ENCODE results near the gene DOCK2. TPM values are rescaled to one million over a fixed set of nuclear protein-coding genes. Genes with fewer than 3 reads are reported as not detected.

The DOCK2 gene
- total and polyA plus RNA-seq, 2 of the 8 experiments (the other 6 are each of a cell fraction or from before 2014, with no cell fraction given) = 3.9 to 5.7 TPM

- WGBS, 2 experiments (ENCODE audit: extremely low coverage in 1 of 2, insufficient coverage in 1 of 2, insufficient read length in 1 of 2, insufficient replicate concordance in 2 of 2, low coverage in 1 of 2, low lambda C conversion rate in 2 of 2, missing lambda C conversion rate in 1 of 2) = 88% methylated on average over 3 of the region's 3 CpGs; no CpG with 5 or more reads in 1 of the 2 experiments
- Histone ChIP-seq H3K4me1 (replicated peaks in 1 of 4; ENCODE audit: control insufficient read depth in 3 of 4, insufficient read depth in 4 of 4, low read length in 3 of 4) (no peaks in the 10 kb centered on the region), H3K4me3 (ENCODE audit: extremely low read depth in 1 of 4, insufficient read depth in 2 of 4, low read depth in 3 of 4, low read length in 4 of 4) (no peak overlapping the region), H3K36me3 (ENCODE audit: control insufficient read depth in 2 of 4, insufficient read depth in 4 of 4, low read length in 3 of 4) (no peaks in the 10 kb centered on the region), H3K79me1 (ENCODE audit: low read depth, low read length) (no peaks in the 10 kb centered on the region), H3K23me2 (ENCODE audit: low read depth, low read length) (no peaks in the 10 kb centered on the region), H3K27me3 (replicated peaks in 1 of 4; ENCODE audit: control insufficient read depth in 3 of 4, extremely low read depth in 1 of 4, insufficient read depth in 3 of 4, low read length in 3 of 4) (no peaks in the 10 kb centered on the region), H3K9me3 (ENCODE audit: insufficient read depth in 2 of 2, low read depth in 1 of 2, low read length in 1 of 2) (no peaks in the 10 kb centered on the region), H4K91ac (replicated peaks; ENCODE audit: insufficient read length, low read length) (no peak overlapping the region), H2BK12ac (ENCODE audit: low read depth, low read length) (no peak overlapping the region), H3K14ac (ENCODE audit: insufficient read length) (no peak overlapping the region), H3K56ac (replicated peaks; ENCODE audit: insufficient read length, low read depth, low read length) (no peak overlapping the region), H4K5ac (ENCODE audit: insufficient read length, low read depth, low read length) (no peak overlapping the region), H3K4ac (replicated peaks; ENCODE audit: insufficient read length, low read depth, low read length) (no peak overlapping the region), H2BK120ac (replicated peaks; ENCODE audit: low read depth, low read length) (no peak overlapping the region), H4K20me1 (replicated peaks in 1 of 2; ENCODE audit: control insufficient read depth in 1 of 2, insufficient read depth in 2 of 2, low read length in 2 of 2) (no peaks in the 10 kb centered on the region), H3K9ac (replicated peaks in 1 of 4; ENCODE audit: extremely low read depth in 1 of 4, low read depth in 3 of 4, low read length in 3 of 4) (no peak overlapping the region), H2BK20ac (ENCODE audit: low read length) (no peak overlapping the region), H3K27ac (ENCODE audit: low read depth, low read length) (no peak overlapping the region), H3K4me2 (ENCODE audit: insufficient read depth in 1 of 2, low read depth in 2 of 2, low read length in 2 of 2) (no peak overlapping the region), H4K8ac (ENCODE audit: extremely low read depth, insufficient read depth, low read length) (no peak overlapping the region), H2BK15ac (ENCODE audit: low read length) (no peak overlapping the region), H2AK5ac (ENCODE audit: low read depth, low read length) (no peak overlapping the region), H3K18ac (ENCODE audit: extremely low read depth, low read length) (no peak overlapping the region), H2AFZ (ENCODE audit: low read length) (no peak overlapping the region), H2BK5ac (ENCODE audit: low read depth, low read length) (no peak overlapping the region), H3K79me2 (ENCODE audit: control insufficient read depth in 1 of 2, insufficient read depth in 2 of 2, low read length in 2 of 2) (no peaks in the 10 kb centered on the region), H3K23ac (ENCODE audit: insufficient read length) (no peak overlapping the region)
- ChIA-PET CTCF (ENCODE audit: partially characterized antibody) (interaction anchor here (0.7 to 5.5 kb wide), 4 partner anchors 15 to 59 kb away, joined by 3 to 24 read pairs (median 4); no protein-coding TSS in a partner anchor), POLR2A (ENCODE audit: partially characterized antibody) (no interaction called here)
- no peak for FAIRE-seq
- DNase-seq (ENCODE audit: low read depth in 1 of 2, low spot score in 2 of 2) = no peak
- TF ChIP-seq HDAC2 (IDR thresholded peaks at IDR 0.05; ENCODE audit: borderline replicate concordance in 1 of 2, low read depth in 2 of 2, low read length in 2 of 2) (no peak), RFX5 (IDR thresholded peaks at IDR 0.05; ENCODE audit: borderline replicate concordance, low read depth, low read length) (no peak), MAFK (IDR thresholded peaks at IDR 0.05; ENCODE audit: low read depth, low read length) (no peak), BCL11A (IDR thresholded peaks at IDR 0.05; ENCODE audit: low read depth in 2 of 2, low read length in 2 of 2) (no peak), ZNF274 (IDR thresholded peaks at IDR 0.05; ENCODE audit: borderline replicate concordance, extremely low read depth, low read length) (no peak), RNF2 (IDR thresholded peaks at IDR 0.05; ENCODE audit: borderline replicate concordance, low read depth, low read length, missing control alignments, poor library complexity, severe bottlenecking) (no peak), JUND (IDR thresholded peaks at IDR 0.05; ENCODE audit: low read length) (no peak), GTF2F1 (IDR thresholded peaks at IDR 0.05; ENCODE audit: borderline replicate concordance, low read depth, low read length) (no peak), RXRA (IDR thresholded peaks at IDR 0.05; ENCODE audit: insufficient read depth, low read depth, low read length) (no peak), SP2 (IDR thresholded peaks at IDR 0.05; ENCODE audit: low read length) (no peak), SIRT6 (IDR thresholded peaks at IDR 0.05; ENCODE audit: low read length) (no peak), CTCF (IDR thresholded peaks at IDR 0.05; ENCODE audit: control extremely low read depth in 1 of 3, insufficient read depth in 1 of 3, low read depth in 1 of 3, low read length in 3 of 3) (no peak)
Observed at GRCh38 chr5:170039830-170040229, 402.8 kb downstream of the DOCK2 start.
